Uterus (tissue), 4 donors: ENCODE results near the gene KCNT2. TPM values are rescaled to one million over a fixed set of nuclear protein-coding genes. Genes with fewer than 3 reads are reported as not detected.

Experiments
- DNase-seq, 2 donors: peaks; one replicate each; pipeline ENCODE4 v3.0.0-alpha.2; 2019 to 2020
- H3K27ac ChIP-seq, 2 donors: fragments of 200-600 bp; sonication (generic); 1 replicate in 1 of 2; 2 replicates in 1 of 2; pipeline ENCODE4 v1.5.1; 2016 to 2018
- H3K27me3 ChIP-seq, 2 donors: fragments of 200-600 bp; sonication (generic); one replicate each; pipeline ENCODE4 v1.5.1; 2018 to 2019; ENCODE audit warnings: control low read depth in 1 of 2
- H3K36me3 ChIP-seq, 2 donors: fragments of 200-600 bp; sonication (generic); one replicate each; pipeline ENCODE4 v1.5.1; 2019; ENCODE audit warnings: control low read depth in 1 of 2
- H3K4me1 ChIP-seq, 2 donors: fragments of 200-600 bp; sonication (generic); one replicate each; pipeline ENCODE4 v1.5.1; 2018 to 2019; ENCODE audit warnings: control low read depth in 1 of 2
- H3K4me3 ChIP-seq, 2 donors: fragments of 200-600 bp; sonication (generic); 1 replicate in 1 of 2; 2 replicates in 1 of 2; pipeline ENCODE4 v1.5.1; 2018 to 2019; ENCODE audit warnings: mild to moderate bottlenecking in 1 of 2
- H3K9me3 ChIP-seq, 2 donors: fragments of 200-600 bp; sonication (generic); one replicate each; pipeline ENCODE4 v1.5.1; 2019; ENCODE audit warnings: control low read depth in 1 of 2
- POLR2A ChIP-seq, 2 donors: fragments of 450-650 bp; IDR thresholded peaks; one replicate each; pipeline ENCODE4 v1.6.1; 2016; ENCODE audit warnings: antibody characterized with exemption in 2 of 2, mild to moderate bottlenecking in 1 of 2, moderate library complexity in 1 of 2
- intact Hi-C: fragments of 100-400 bp; cut with DNase I; formaldehyde crosslinking; loops from one replicate; pipeline ENCODE4 v1.15.1; 2023; ENCODE audit warnings: low total_unique reads
- total RNA-seq, 4 donors: library from RNA; depleted of rRNA in 3 of 4; stranded (reverse); fragments of >200 nt in 3 of 4; gene quantifications; one replicate each; pipeline versions ENCODE4 v1.1.0 to v1.2.4, GENCODE V29; 2014 to 2023
- TF ChIP-seq, protein P1 (sequence below), 4 experiments: fragments of 200-600 bp in 2 of 4; fragments of 450-650 bp in 2 of 4; sonication (generic) in 2 of 4; IDR thresholded peaks; one replicate each; pipeline ENCODE4 v1.5.1; 2016 to 2019; ENCODE audit warnings: antibody characterized with exemption in 4 of 4, mild to moderate bottlenecking in 2 of 4, moderate library complexity in 1 of 4
- donor health status: DM: yes; HTN: yes; CAD: no.

KCNT2 gene
- total RNA-seq, result 10 to 100 TPM in 1 of 4 donors, 1 to 10 TPM in 3; 2.3 to 20.5 (median 3.8) TPM

DNA sequence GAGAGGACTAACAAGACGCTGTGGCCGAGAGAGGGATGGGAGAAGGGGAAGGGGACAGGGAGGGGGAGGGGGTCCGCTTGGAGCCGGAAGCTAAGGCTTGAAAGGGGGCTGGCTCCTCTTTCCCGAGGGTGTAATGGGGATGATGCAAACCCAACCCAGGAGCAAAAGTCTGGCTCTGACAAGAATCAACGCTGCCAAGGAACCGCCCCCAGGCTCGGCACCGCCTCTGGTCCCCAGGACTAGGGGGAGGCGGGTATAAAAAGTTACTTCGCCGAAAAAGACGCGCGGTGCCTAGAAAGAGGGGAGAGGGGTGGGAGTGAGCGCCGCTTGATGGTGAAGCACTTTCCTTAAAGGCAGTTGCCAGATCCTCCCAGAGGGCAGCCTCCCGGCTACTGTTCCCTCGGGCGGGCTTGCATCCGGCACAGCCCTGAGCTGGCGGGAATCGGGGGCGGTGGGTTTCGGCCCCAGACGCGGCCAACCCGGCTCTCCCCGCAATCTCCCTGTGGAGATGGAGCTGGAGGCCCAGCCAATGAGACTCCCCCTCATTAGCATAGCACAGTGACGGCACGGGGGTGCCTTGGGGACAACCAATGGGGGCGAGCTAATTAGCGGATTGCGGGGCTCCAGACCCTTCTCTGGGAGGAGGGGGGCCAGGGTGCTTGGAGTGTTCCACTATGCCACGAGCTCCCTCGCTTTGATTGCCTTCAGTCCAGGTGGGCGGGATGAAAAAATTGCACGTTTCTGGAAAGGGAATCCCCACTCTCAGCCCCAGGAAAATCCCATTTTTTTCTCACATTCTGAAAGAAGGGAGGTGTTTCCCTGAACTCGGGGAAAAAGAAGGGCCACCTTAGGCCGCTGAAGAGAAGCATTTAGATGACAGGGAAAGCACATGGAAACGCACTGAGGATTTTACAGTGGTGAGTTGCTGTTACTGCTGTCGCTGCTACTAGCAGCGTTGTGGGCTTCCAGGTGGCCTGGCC is at the start of gene KCNT2:
Gene KCNT2, minus strand, starts transcription at position 51 of the 980 bp plus-strand sequence. CDS start 131 bp downstream, outside the sequence.
- H3K36me3 ChIP-seq, result no peaks in the 10 kb centered on the region
- no peaks in the 10 kb centered on the region for H3K9me3 ChIP-seq
- H3K4me3 ChIP-seq, result peak within 1 kb of the TSS; percentile 30 to 56
- TF ChIP-seq, protein P1, sequence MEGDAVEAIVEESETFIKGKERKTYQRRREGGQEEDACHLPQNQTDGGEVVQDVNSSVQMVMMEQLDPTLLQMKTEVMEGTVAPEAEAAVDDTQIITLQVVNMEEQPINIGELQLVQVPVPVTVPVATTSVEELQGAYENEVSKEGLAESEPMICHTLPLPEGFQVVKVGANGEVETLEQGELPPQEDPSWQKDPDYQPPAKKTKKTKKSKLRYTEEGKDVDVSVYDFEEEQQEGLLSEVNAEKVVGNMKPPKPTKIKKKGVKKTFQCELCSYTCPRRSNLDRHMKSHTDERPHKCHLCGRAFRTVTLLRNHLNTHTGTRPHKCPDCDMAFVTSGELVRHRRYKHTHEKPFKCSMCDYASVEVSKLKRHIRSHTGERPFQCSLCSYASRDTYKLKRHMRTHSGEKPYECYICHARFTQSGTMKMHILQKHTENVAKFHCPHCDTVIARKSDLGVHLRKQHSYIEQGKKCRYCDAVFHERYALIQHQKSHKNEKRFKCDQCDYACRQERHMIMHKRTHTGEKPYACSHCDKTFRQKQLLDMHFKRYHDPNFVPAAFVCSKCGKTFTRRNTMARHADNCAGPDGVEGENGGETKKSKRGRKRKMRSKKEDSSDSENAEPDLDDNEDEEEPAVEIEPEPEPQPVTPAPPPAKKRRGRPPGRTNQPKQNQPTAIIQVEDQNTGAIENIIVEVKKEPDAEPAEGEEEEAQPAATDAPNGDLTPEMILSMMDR (IDR thresholded peaks at IDR 0.05), result peak in 1 of 4 experiments; percentile 6
- no peak for TF ChIP-seq POLR2A (IDR thresholded peaks at IDR 0.05)
- peak; percentile 26 to 65 for DNase-seq
- H3K27me3 ChIP-seq, result no peaks in the 10 kb centered on the region
- H3K27ac ChIP-seq, result peak within 1 kb of the TSS; percentile 33 to 62
- H3K4me1 ChIP-seq, result peaks cover 0 to 9% of the 10 kb centered on the region in 2 donors
- intact Hi-C loops, result no loop called here

DNA sequence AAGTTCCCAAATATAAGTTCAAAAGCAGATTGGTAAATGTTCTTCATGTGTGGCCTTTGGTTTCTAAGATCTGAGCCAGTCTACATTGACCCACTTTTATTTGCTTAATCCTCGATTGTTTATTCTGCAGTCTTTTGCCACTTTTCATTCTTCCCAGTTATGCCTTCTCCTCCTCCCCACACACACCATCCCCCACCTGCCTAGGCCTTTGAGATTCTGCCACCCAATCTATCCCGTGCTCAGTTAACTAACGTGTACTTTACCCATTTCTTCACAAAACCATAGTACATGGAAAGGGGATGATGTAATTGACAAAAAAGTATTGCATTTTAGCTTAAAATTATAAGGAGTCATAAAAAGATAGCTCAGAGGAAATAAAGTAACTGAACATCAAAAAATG is 47.3 kb upstream of the KCNT2 start:
- Histone ChIP-seq H3K4me1 (no peaks in the 10 kb centered on the region), H3K27ac (no peak overlapping the region), H3K27me3 (no peaks in the 10 kb centered on the region), H3K36me3 (no peaks in the 10 kb centered on the region), H3K9me3 (no peaks in the 10 kb centered on the region), H3K4me3 (peak overlapping the region in 1 of 2 donors; percentile 11)
- TF ChIP-seq, protein P1 (IDR thresholded peaks at IDR 0.05), result no peak
- no peak for TF ChIP-seq POLR2A (IDR thresholded peaks at IDR 0.05)
- intact Hi-C loops, result loop anchor here (10.0 kb wide), 1 partner anchor 501 kb away; no protein-coding TSS in a partner anchor
- DNase-seq, result no peak

DNA sequence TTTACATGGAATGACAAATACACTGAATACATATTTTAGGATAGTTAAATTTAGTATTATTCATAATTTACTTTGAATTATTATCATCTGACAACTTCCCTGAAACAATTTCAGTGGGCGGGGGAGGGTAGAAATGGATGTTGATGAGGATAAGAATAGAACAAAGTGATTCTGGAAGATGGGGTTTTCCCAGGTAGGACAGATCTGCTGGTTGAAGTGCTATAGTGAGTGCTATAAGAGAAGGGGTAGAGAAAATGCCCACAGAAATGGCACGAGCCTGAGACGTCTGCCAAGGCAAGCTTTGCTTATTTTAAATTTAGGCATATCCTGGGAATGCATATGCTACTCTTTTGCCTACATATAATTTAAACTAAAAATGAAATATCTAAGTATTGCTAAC is 46.8 kb upstream of the KCNT2 start:
- no peak for DNase-seq
- Histone ChIP-seq H3K27me3 (no peaks in the 10 kb centered on the region), H3K9me3 (no peaks in the 10 kb centered on the region), H3K4me1 (no peaks in the 10 kb centered on the region), H3K36me3 (no peaks in the 10 kb centered on the region), H3K4me3 (peak overlapping the region in 1 of 2 donors; percentile 11), H3K27ac (no peak overlapping the region)
- intact Hi-C loops, result loop anchor here (10.0 kb wide), 1 partner anchor 500 kb away; no protein-coding TSS in a partner anchor
- TF ChIP-seq, protein P1 (IDR thresholded peaks at IDR 0.05), result no peak
- TF ChIP-seq POLR2A (IDR thresholded peaks at IDR 0.05), result no peak

DNA sequence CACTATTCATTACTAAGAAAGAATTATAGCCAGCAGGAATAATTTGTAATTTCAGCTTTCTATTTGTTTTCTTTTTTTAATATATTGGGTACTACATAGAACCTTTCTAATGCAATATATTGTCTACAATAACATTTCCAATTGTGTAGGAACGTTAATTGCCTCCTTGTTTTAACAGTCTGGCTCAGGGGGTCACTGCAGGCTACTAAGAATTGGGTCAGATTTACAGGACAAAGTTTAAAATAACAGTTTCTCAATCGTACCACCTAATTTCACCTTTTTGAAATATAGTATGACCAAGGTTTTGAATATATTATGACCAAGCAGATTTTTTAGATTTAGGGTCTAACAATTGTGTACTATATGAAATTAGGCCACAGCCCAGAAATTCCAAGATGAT is 46.0 kb upstream of the KCNT2 start:
- DNase-seq, result no peak
- TF ChIP-seq POLR2A (IDR thresholded peaks at IDR 0.05), result no peak
- TF ChIP-seq, protein P1 (IDR thresholded peaks at IDR 0.05), result no peak
- intact Hi-C loops, result loop anchor here (10.0 kb wide), 1 partner anchor 499 kb away; no protein-coding TSS in a partner anchor
- Histone ChIP-seq H3K36me3 (no peaks in the 10 kb centered on the region), H3K9me3 (no peaks in the 10 kb centered on the region), H3K4me3 (peak overlapping the region in 1 of 2 donors; percentile 20), H3K27me3 (no peaks in the 10 kb centered on the region), H3K27ac (no peak overlapping the region), H3K4me1 (no peaks in the 10 kb centered on the region)
